Astrocyte of the cerebellum (primary cell): ENCODE data around the gene OMP.

Source experiments
- DNase-seq: peaks from one replicate; pipeline ENCODE4 v3.0.0-alpha.2; 2011; ENCODE audit warnings: low read depth
- H3K4me3 ChIP-seq: 2 replicates; pipeline ENCODE4 v1.5.1; 2011; ENCODE audit warnings: mild to moderate bottlenecking, low read depth, low read length, moderate library complexity
- in situ Hi-C: cut with HindIII; loops from 2 replicates; pipeline ENCODE4 v1.10.0; 2017; ENCODE audit warnings: low sequenced_read_pairs
- TF ChIP-seq, protein P1 (sequence below): IDR thresholded peaks from 2 replicates; pipeline ENCODE4 v1.5.1; 2012; ENCODE audit warnings: low read length, low read depth, moderate library complexity, mild to moderate bottlenecking; ENCODE audit errors: missing control alignments

Gene OMP

DNA sequence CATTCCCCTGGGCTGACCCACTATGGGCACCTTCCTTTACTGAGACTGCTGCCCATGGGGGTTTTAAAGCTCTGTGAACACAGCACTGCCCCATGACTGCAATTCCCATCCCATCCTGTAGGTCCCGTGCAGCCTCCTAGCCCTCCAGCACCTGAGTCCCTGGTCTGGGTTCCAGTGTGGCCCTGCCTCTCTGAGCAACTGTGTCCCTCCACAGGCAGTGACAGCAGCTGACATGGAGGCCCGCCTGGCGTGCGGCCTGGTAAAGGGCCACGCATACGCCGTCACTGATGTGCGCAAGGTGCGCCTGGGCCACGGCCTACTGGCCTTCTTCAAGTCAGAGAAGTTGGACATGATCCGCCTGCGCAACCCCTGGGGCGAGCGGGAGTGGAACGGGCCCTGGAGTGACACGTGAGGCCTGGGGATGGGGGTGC, 12.6 kb downstream of the OMP start:
- no peak overlapping the region for H3K4me3 ChIP-seq
- TF ChIP-seq, protein P1, sequence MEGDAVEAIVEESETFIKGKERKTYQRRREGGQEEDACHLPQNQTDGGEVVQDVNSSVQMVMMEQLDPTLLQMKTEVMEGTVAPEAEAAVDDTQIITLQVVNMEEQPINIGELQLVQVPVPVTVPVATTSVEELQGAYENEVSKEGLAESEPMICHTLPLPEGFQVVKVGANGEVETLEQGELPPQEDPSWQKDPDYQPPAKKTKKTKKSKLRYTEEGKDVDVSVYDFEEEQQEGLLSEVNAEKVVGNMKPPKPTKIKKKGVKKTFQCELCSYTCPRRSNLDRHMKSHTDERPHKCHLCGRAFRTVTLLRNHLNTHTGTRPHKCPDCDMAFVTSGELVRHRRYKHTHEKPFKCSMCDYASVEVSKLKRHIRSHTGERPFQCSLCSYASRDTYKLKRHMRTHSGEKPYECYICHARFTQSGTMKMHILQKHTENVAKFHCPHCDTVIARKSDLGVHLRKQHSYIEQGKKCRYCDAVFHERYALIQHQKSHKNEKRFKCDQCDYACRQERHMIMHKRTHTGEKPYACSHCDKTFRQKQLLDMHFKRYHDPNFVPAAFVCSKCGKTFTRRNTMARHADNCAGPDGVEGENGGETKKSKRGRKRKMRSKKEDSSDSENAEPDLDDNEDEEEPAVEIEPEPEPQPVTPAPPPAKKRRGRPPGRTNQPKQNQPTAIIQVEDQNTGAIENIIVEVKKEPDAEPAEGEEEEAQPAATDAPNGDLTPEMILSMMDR = peak; percentile 32
- no peak for DNase-seq
- in situ Hi-C loops = no loop called here

DNA sequence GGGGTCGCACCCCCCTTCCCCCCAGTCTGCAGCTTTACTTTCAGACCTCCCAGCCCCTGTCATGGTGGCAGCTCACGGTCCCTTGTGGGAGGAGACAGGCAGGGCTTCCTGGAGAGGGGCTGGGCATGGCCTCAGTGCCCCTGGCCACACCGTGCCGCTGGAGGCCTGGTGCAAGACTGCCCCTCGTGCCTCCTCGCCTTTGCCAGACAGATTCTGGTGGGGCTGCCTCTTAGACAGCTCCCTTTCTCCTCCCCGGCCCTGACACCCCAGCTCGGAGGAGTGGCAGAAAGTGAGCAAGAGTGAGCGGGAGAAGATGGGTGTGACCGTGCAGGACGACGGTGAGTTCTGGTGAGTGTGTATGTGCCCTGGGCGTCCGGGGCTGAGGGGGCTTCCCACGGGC, 13.3 kb downstream of the OMP start:
- TF ChIP-seq, protein P1 = no peak
- no peak overlapping the region for H3K4me3 ChIP-seq
- no peak for DNase-seq
- in situ Hi-C loops = no loop called here

DNA sequence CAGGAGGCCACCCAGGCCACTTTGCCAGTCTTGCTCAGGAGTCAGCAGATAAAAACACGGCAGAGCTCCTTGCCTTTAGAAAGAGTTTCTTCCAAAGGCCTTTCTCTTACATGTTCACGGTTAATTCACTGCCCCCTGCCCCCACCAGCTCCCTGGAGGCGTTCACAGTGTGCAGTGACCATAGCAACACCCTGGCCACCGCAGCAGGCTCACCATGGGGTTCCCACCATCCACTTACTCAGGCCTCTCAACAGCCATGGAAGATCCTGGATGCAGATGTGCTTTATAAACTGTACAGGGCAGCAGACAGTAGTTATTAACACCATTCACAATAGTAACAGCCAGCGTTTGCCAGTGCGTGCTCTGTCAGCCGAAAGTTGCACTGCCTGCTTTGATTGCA, 14.9 kb downstream of the OMP start:
- TF ChIP-seq, protein P1 = no peak

DNA sequence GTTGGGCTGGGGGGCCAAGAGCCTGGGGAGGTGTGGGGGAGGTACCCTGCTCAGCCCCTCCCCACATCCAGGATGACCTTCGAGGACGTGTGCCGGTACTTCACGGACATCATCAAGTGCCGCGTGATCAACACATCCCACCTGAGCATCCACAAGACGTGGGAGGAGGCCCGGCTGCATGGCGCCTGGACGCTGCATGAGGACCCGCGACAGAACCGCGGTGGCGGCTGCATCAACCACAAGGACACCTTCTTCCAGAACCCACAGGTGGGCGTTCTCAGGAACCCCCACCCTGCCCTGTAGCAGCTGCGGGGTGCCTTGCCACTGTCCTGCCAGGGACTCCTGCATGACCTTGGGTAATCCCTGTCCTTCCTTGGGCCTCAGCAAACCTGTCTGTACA, 15.4 kb downstream of the OMP start:
- H3K4me3 ChIP-seq = no peak overlapping the region
- no peak for DNase-seq
- in situ Hi-C loops = no loop called here
- TF ChIP-seq, protein P1 = no peak

More for the DNA sequence above, 14.9 kb downstream of the OMP start:
- no peak overlapping the region for H3K4me3 ChIP-seq
- DNase-seq = no peak
- in situ Hi-C loops = no loop called here

DNA sequence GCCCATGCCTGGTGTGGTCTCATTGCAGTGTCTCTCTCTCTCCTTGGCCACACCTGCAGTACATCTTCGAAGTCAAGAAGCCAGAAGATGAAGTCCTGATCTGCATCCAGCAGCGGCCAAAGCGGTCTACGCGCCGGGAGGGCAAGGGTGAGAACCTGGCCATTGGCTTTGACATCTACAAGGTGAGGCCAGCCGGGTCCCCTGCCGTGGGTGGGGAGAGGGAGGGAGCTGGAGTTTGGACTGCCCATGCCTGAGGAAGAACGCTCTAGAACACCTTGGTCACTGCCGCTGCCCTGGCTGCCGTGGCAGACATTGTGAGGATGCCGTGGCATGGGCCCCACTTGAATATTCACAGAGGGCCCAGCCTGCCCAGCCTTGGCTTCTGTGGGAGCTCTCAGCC, 16.3 kb downstream of the OMP start:
- TF ChIP-seq, protein P1 = no peak
- in situ Hi-C loops = no loop called here
- DNase-seq = no peak
- no peak overlapping the region for H3K4me3 ChIP-seq

DNA sequence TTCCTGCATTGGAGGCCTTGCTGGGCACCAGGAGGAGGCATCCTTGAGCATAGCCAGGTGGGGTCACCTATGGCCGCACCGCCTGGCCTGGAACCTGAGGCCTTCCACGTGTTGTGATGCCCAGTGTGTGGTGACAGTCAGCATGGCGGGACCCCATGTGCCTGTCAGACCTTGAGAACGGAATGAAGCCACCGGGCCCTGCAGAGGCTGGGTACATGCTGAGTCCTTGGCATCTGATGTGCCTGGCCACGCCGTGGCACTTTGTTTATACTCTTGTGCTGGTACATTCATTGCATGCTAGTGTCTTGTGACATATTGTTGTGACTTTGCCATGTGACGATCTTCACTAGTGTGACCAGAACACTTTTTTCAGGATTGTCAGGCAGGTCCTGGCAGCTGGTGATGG, 16.9 kb downstream of the OMP start:
- no peak for DNase-seq
- H3K4me3 ChIP-seq = no peak overlapping the region
- in situ Hi-C loops = no loop called here
- TF ChIP-seq, protein P1 = no peak

DNA sequence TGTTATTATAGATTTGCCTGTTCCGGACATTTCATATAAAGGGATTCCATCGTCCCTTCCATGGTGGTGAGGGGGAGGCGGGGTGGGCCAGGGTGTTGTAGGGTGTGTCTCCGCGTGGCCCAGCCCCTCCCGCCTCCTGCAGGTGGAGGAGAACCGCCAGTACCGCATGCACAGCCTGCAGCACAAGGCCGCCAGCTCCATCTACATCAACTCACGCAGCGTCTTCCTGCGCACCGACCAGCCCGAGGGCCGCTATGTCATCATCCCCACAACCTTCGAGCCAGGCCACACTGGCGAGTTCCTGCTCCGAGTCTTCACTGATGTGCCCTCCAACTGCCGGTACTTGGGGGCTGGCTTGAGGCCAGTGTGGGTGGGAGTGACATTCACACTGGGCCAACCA, 17.9 kb downstream of the OMP start:
- TF ChIP-seq, protein P1 = no peak
- in situ Hi-C loops = loop anchor here (5.0 kb wide), 1 partner anchor 53 kb away; the partner anchor contains the start of gene CAPN5
- no peak overlapping the region for H3K4me3 ChIP-seq
- no peak for DNase-seq
